Neuronal stem cell (in vitro differentiated cells): ENCODE results near the gene DMD.

ENCODE experiments used
- DNase-seq: peaks from one replicate; pipeline ENCODE4 v3.0.0-alpha.2; 2013; ENCODE audit warnings: low spot score
- H2AFZ ChIP-seq: one replicate; pipeline ENCODE4 v1.6.1; 2013; ENCODE audit warnings: mild to moderate bottlenecking, low read length, inconsistent platforms
- H2AK5ac ChIP-seq: 2 replicates; pipeline ENCODE4 v1.6.1; 2013; ENCODE audit warnings: low read depth, mild to moderate bottlenecking, inconsistent platforms, low read length, moderate library complexity, mixed read lengths
- H2BK120ac ChIP-seq: 2 replicates; pipeline ENCODE4 v1.6.1; 2013; ENCODE audit warnings: low read depth, mild to moderate bottlenecking, inconsistent platforms, low read length, moderate library complexity, mixed read lengths
- H2BK12ac ChIP-seq: one replicate; pipeline ENCODE4 v1.6.1; 2013; ENCODE audit warnings: low read length, inconsistent platforms
- H2BK15ac ChIP-seq: 2 replicates; pipeline ENCODE4 v1.6.1; 2013; ENCODE audit warnings: mild to moderate bottlenecking, low read length, inconsistent platforms, mixed read lengths
- H2BK5ac ChIP-seq: one replicate; pipeline ENCODE4 v1.6.1; 2013; ENCODE audit warnings: inconsistent platforms, mild to moderate bottlenecking, low read length, moderate library complexity
- H3K14ac ChIP-seq: one replicate; pipeline ENCODE4 v1.6.1; 2013; ENCODE audit warnings: low read length, inconsistent platforms
- H3K18ac ChIP-seq: 2 replicates; pipeline ENCODE4 v1.6.1; 2013; ENCODE audit warnings: low read length, inconsistent platforms
- H3K23ac ChIP-seq: 2 replicates; pipeline ENCODE4 v1.6.1; 2013; ENCODE audit warnings: low read depth, mild to moderate bottlenecking, mixed read lengths, low read length, inconsistent platforms; ENCODE audit not compliant: poor library complexity
- H3K27ac ChIP-seq: replicated peaks from 3 replicates; pipeline ENCODE4 v1.5.1; 2013; ENCODE audit warnings: low read length, inconsistent platforms
- H3K27me3 ChIP-seq, 3 experiments: 2 replicates each; pipeline ENCODE4 v1.6.1; 2013; ENCODE audit warnings: low read length in 3 of 3, mild to moderate bottlenecking in 2 of 3, inconsistent platforms in 1 of 3, low read depth in 1 of 3, mixed read lengths in 1 of 3, moderate library complexity in 1 of 3; ENCODE audit not compliant: control insufficient read depth in 3 of 3, insufficient read depth in 3 of 3
- H3K36me3 ChIP-seq, 2 donors: replicated peaks in 1 of 2; 2 replicates each; pipeline ENCODE4 v1.6.1; 2013; ENCODE audit warnings: low read length in 2 of 2; ENCODE audit not compliant: control insufficient read depth in 2 of 2, insufficient read depth in 2 of 2
- H3K4ac ChIP-seq: 2 replicates; pipeline ENCODE4 v1.6.1; 2013; ENCODE audit warnings: inconsistent platforms, mild to moderate bottlenecking, low read length, moderate library complexity
- H3K4me1 ChIP-seq, 2 donors: 1 replicate in 1 of 2; 2 replicates in 1 of 2; pipeline ENCODE4 v1.6.1; 2013; ENCODE audit warnings: low read length in 2 of 2, low read depth in 1 of 2; ENCODE audit not compliant: control insufficient read depth in 2 of 2, insufficient read depth in 1 of 2
- H3K4me2 ChIP-seq: one replicate; pipeline ENCODE4 v1.6.1; 2013; ENCODE audit warnings: mild to moderate bottlenecking, low read length, inconsistent platforms; ENCODE audit not compliant: insufficient read depth, poor library complexity, severe bottlenecking
- H3K4me3 ChIP-seq, 2 donors: 2 replicates each; pipeline ENCODE4 v1.5.1; 2013; ENCODE audit warnings: low read length in 2 of 2, mild to moderate bottlenecking in 2 of 2, inconsistent platforms in 1 of 2, moderate library complexity in 1 of 2
- H3K79me1 ChIP-seq: one replicate; pipeline ENCODE4 v1.6.1; 2013; ENCODE audit warnings: low read depth, mild to moderate bottlenecking, inconsistent platforms, low read length, moderate library complexity
- H3K9ac ChIP-seq: one replicate; pipeline ENCODE4 v1.6.1; 2013; ENCODE audit warnings: mild to moderate bottlenecking, low read depth, low read length, inconsistent platforms; ENCODE audit not compliant: poor library complexity
- H3K9me3 ChIP-seq, 2 donors: replicated peaks in 1 of 2; 2 replicates each; pipeline versions ENCODE3 to v1.6.1; 2013; ENCODE audit warnings: low read length in 2 of 2, mild to moderate bottlenecking in 2 of 2, inconsistent platforms in 1 of 2, low read depth in 1 of 2, mixed read lengths in 1 of 2, moderate library complexity in 1 of 2; ENCODE audit not compliant: control insufficient read depth in 2 of 2, insufficient read depth in 1 of 2
- H4K8ac ChIP-seq: one replicate; pipeline ENCODE4 v1.6.1; 2013; ENCODE audit warnings: low read depth, mild to moderate bottlenecking, inconsistent platforms, low read length, moderate library complexity
- H4K91ac ChIP-seq: one replicate; pipeline ENCODE4 v1.6.1; 2013; ENCODE audit warnings: low read length, low read depth, mild to moderate bottlenecking, inconsistent platforms; ENCODE audit not compliant: poor library complexity
- WGBS, 2 donors: extraction: QIAGEN DNeasy Blood & Tissue Kit; methylation state at CpG; one replicate each; pipeline ENCODE4 v1.1.7; 2013; ENCODE audit warnings: missing lambda C conversion rate in 2 of 2, mixed read lengths in 1 of 2; ENCODE audit not compliant: insufficient read length in 2 of 2, insufficient replicate concordance in 1 of 2; ENCODE audit errors: extremely low coverage in 2 of 2; 5-methylcytosine and 5-hydroxymethylcytosine counted together

Gene DMD

DNA sequence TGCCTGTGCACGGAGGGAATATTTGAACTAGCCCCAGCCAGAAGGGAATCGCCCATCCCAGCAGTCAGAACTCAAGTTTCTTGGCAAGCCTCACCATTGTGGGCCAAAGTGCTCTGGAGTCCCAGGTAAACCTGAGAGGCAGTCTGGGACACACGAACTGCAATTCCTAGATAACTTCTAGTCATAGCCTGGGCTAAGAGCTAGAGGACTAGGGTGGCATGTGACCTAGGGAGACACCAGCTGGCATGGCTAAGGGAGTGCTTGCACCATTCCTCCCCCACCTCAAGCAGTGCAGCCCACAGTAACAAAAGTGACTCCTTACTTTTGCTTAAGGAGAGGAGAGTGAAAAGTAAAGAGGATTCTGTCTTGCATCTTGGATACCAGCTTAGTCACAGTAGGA lies 935.2 kb downstream of the DMD start:
- Histone ChIP-seq H3K36me3 (no peaks in the 10 kb centered on the region), H2AK5ac (no peak overlapping the region), H2BK5ac (no peak overlapping the region), H4K8ac (no peak overlapping the region), H2BK120ac (no peak overlapping the region), H3K4me1 (no peaks in the 10 kb centered on the region), H3K27ac (no peak overlapping the region), H3K79me1 (no peaks in the 10 kb centered on the region), H2BK12ac (no peak overlapping the region), H3K14ac (no peak overlapping the region), H3K9ac (no peak overlapping the region), H3K4ac (no peak overlapping the region), H4K91ac (no peak overlapping the region), H3K4me3 (no peak overlapping the region), H3K9me3 (no peaks in the 10 kb centered on the region), H3K18ac (no peak overlapping the region), H3K23ac (no peak overlapping the region), H3K4me2 (no peak overlapping the region), H3K27me3 (no peaks in the 10 kb centered on the region), H2BK15ac (no peak overlapping the region), H2AFZ (no peak overlapping the region)
- no CpG with 5 or more reads among the region's 3 CpGs for WGBS, 2 donors
- no peak for DNase-seq

DNA sequence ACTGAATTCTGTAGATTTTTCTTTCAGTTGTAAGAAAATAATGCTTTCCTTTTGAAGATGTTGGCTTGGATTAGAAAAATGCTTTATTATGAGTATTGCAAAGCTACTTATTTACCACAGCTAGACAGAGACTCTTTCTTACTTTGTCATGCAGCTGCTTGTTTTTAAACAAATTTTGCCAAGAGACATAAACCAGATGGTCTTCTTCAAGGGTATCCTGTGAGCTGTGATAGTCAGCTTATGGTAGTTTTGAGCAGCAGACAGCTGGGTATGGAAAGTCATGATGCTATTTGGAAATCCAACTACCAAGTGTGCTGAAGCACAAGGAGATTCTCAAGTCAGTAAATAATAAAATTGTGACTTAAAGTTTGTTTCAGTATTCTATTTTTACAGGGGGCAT lies 941.5 kb downstream of the DMD start:
- no peak overlapping the region for H3K18ac ChIP-seq
- no peak overlapping the region for H3K23ac ChIP-seq
- no peak overlapping the region for H2BK5ac ChIP-seq
- no peaks in the 10 kb centered on the region for H3K4me1 ChIP-seq
- H2AK5ac ChIP-seq: no peak overlapping the region
- H3K9ac ChIP-seq: no peak overlapping the region
- DNase-seq: no peak
- no peak overlapping the region for H3K27ac ChIP-seq
- peaks cover 0 to 10% of the 10 kb centered on the region in 2 donors for H3K9me3 ChIP-seq
- H2BK15ac ChIP-seq: no peak overlapping the region
- no peak overlapping the region for H2BK120ac ChIP-seq
- H3K4me3 ChIP-seq: no peak overlapping the region
- no peak overlapping the region for H2AFZ ChIP-seq
- H3K14ac ChIP-seq: no peak overlapping the region
- no peaks in the 10 kb centered on the region for H3K36me3 ChIP-seq
- no peak overlapping the region for H3K4me2 ChIP-seq
- no peaks in the 10 kb centered on the region for H3K27me3 ChIP-seq
- H2BK12ac ChIP-seq: no peak overlapping the region
- no peak overlapping the region for H3K4ac ChIP-seq
- H4K91ac ChIP-seq: no peak overlapping the region
- no peaks in the 10 kb centered on the region for H3K79me1 ChIP-seq
- H4K8ac ChIP-seq: no peak overlapping the region

DNA sequence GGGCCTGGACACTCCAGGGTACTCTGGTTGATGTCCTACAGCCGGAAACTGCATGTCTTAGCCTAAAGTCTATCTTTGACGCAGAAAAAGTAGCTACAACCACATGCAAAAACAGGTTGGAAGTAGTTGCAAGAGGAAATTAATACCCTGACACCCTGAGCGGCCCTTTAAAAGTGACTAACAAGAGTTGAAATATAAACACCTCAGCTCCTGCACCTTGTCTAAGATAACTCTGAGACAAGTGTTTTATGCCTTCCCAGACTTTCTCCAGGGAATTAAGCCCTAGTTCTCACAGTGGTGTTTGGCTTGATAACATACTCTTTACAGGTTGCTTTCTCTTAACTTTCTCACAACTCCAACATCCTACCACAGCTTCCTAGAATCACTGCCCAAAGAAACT lies 943.1 kb downstream of the DMD start:
- Histone ChIP-seq H2BK15ac (no peak overlapping the region), H2AFZ (no peak overlapping the region), H4K8ac (no peak overlapping the region), H2AK5ac (no peak overlapping the region), H4K91ac (no peak overlapping the region), H3K4me2 (no peak overlapping the region), H3K23ac (no peak overlapping the region), H3K79me1 (no peaks in the 10 kb centered on the region), H3K4me1 (no peaks in the 10 kb centered on the region), H3K27me3 (no peaks in the 10 kb centered on the region), H3K36me3 (no peaks in the 10 kb centered on the region), H3K27ac (no peak overlapping the region), H3K4me3 (no peak overlapping the region), H3K4ac (no peak overlapping the region), H3K18ac (no peak overlapping the region), H3K9me3 (peaks cover 0 to 10% of the 10 kb centered on the region in 2 donors), H2BK120ac (no peak overlapping the region), H3K14ac (no peak overlapping the region), H3K9ac (no peak overlapping the region), H2BK12ac (no peak overlapping the region), H2BK5ac (no peak overlapping the region)
- DNase-seq: no peak
- no CpG with 5 or more reads among the region's 3 CpGs for WGBS, 2 donors

DNA sequence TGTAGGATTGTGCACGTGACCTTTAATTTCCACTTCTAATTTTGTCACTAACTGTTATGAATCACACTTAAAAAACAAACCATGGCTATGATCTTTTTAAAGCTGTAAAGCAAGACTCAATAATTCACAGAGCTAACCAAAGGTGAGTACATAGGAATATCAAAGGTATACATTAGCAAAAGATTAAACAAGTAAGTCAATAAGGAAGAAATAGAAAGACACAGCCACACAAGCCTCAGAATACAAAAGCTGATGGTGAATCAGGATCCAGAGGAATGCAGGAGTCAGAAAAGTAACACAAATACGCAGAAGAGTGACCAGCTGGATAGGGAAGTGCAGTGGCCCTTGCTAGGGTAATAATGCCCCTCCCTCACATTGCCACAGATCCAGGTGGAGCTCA lies 943.6 kb downstream of the DMD start:
- no peaks in the 10 kb centered on the region for H3K27me3 ChIP-seq
- no peak overlapping the region for H4K8ac ChIP-seq
- H2AFZ ChIP-seq: no peak overlapping the region
- H4K91ac ChIP-seq: no peak overlapping the region
- no peak overlapping the region for H3K9ac ChIP-seq
- H2BK5ac ChIP-seq: no peak overlapping the region
- no peak overlapping the region for H3K14ac ChIP-seq
- H3K4me1 ChIP-seq: no peaks in the 10 kb centered on the region
- WGBS, 2 donors: no CpG with 5 or more reads among the region's 2 CpGs
- H3K79me1 ChIP-seq: no peaks in the 10 kb centered on the region
- H2BK12ac ChIP-seq: no peak overlapping the region
- no peak overlapping the region for H2BK120ac ChIP-seq
- H3K4me3 ChIP-seq: no peak overlapping the region
- H3K4ac ChIP-seq: no peak overlapping the region
- H2AK5ac ChIP-seq: no peak overlapping the region
- no peak overlapping the region for H3K18ac ChIP-seq
- H3K27ac ChIP-seq: no peak overlapping the region
- H3K9me3 ChIP-seq: peaks cover 0 to 10% of the 10 kb centered on the region in 2 donors
- H2BK15ac ChIP-seq: no peak overlapping the region
- H3K4me2 ChIP-seq: no peak overlapping the region
- no peaks in the 10 kb centered on the region for H3K36me3 ChIP-seq
- DNase-seq: no peak
- H3K23ac ChIP-seq: no peak overlapping the region
